Erythroblast (primary cell): ENCODE results near the gene AAK1.

Source experiments
- GATA1 ChIP-seq: IDR thresholded peaks from 2 replicates; pipeline ENCODE4 v1.6.1; 2011; ENCODE audit warnings: low read depth, mild to moderate bottlenecking, control low read depth, low read length, moderate library complexity
- POLR2A ChIP-seq: IDR thresholded peaks from 2 replicates; pipeline ENCODE4 v1.6.1; 2011; ENCODE audit warnings: mild to moderate bottlenecking, low read length

GRCh38 chr2:69539549-69539908 lies 104.0 kb downstream of the AAK1 start:
- TF ChIP-seq POLR2A (no peak), GATA1 (no peak)
